ENCODE results near the gene PODNL1.
"Not testable (repeated sequence)": the region's sequence is repeated elsewhere in the genome, so short reads cannot be mapped to it uniquely, and the experiment has no call there.

Gene PODNL1

DNA sequence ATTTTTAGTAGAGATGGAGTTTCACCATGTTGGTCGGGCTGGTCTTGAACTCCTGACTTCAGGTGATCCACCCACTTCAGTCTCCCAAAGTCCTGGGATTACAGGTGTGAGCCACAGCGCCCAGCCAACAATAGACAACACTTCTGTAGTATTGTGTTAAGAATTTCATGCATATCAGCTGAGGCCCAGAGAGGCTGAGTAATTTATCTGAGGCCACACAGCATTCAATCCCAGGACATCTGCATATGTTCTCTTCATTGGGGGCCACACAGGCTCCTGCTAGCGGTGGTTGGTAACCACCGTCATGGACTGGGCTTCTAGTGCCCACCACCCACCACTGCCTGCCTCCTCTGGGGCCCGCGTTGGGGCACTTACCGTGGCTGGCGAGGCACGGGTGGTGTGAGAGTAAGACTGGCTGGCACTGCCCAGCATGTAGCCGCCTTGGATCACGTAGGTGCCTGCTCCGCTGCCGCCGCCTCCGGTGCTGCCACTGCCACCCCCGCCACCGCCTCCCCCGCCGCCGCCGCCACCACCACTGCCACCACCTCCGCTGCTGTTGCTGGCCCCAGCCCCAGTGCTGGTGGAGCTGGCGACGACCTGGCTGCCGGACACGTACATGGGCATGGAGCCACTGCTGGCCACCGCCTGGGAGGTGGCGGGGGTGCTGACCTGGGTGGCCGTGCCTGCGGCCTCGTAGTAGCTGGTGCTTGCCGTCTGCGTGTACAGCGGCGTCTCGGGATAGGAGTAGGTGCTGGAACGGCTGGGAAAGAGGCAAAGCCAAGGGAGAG, 34.3 kb upstream of the PODNL1 start:
- DNase-seq = no peak

DNA sequence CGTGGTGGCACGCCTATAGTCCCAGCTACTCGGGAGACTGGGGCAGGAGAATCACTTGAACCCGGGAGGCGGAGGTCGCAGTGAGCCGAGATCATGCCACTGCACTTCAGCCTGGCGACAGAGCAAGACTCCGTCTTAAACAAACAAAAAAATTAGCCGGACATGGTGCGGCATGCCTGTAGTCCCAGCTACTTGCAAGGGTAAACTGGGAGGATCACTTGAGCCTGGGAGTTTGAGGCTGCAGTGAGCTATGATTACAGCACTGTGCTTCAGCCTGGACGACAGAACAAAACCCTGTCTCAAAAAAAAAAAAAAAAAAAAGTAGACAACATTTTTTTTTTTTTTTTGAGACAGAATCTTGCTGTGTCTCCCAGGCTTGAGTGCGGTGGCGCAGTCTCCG, 33.7 kb upstream of the PODNL1 start:
- DNase-seq = not testable (repeated sequence)

DNA sequence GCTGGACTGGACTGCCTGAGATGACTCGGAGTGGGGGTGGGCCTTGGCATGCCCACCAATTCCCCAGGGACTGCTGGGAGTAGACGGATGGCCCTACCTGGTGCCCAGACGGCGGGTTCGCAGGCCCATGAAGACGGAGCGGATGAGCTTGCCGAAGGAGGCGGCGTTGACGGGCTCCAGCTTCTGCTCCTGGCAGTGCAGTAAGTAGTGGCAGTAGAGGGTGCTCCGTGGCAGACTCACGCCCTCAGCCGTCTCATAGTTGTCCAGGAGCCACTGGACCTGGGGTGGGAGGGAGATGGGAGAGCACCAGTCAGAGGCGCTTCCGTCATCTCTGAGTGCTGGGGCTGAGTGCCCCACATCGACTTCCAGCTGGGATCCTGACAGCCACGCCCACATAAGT, 31.7 kb upstream of the PODNL1 start:
- no peak for DNase-seq

DNA sequence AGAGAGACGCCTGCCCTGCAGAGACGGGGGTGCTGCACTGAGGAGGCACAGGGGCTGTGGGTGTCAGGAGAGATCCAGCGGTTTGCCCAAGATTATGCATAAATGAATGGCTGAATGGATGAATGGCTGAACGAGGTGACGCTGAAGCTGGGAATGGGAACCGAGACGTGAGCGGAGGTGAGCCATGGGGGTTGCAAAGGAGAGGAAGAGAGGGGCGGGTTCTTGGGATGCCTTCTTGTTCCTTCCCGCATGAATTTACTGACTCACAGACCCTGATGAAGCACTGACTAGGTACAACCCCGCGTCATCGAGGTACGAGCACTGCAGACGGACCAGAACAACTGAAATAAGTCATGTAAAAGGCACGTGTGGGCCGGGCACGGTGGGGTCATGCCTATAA, 30.8 kb upstream of the PODNL1 start:
- no peak for DNase-seq

DNA sequence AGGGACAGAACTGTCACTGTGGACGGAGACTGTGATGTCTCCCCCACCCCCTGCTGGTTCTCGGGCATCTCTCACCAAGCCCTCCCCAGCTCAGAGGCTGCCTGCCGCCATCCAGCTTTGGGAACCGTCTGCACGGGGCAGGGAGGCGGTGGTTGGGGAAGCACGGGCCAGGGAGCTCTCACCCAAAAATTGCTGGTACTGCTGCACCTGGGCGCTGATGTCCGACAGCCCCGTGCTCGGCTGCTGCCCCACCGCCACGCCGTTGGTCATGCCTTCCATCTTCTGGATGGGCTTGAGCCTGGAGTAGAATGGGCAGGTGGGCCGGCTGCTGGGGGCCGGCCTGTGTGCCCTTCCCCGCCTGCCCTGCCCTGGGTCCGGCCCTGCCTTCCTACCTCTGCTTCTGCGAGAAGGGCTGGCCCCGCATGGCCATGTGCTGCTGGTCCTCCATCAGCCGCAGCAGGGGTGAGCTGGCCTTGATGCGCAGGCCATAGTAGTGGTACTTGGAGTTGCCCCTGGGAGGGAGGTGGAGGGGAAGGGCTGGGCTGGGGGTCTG, 30.2 kb upstream of the PODNL1 start:
- DNase-seq = no peak

DNA sequence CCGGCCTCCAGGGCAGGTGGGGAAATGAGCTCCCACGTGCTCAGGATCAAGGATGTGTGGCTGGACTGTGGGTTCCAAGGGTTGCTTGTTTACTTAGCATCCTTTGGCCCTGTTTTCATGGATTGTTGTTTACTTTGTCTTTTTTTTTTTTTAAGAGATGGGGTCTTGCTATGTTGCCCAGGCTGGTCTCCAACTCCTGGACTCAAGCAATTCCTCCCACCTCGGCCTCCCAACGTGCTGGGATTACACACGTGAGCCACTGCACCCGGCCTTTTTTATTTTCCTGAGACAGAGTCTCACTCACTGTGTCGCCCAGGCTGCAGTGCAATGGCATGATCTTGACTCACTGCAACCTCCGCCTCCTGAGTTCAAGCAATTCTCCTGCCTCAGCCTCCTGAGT, 29.0 kb upstream of the PODNL1 start:
- not testable (repeated sequence) for DNase-seq

DNA sequence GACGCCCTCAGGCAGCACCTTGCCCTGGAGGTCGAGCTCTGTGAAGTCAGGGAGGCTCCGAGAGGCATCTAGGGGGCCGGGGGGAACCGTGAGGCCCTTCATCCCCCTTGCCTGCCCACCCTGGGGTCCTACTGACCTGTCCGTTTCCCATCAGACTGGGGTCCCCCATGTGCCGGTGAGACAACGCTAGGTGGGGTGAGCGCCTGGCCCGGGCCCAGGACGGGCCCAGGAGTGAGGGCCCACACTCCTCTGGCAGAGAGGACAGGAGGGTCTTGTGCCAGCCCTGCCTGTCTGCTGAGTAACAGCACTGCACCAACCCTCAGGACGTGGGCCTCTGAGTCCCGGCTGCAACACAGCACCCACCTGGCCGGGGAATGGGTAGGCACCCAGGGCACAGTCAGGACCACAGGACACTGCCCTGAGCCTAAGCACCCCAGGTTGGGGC, 28.5 kb upstream of the PODNL1 start:
- no peak for DNase-seq

DNA sequence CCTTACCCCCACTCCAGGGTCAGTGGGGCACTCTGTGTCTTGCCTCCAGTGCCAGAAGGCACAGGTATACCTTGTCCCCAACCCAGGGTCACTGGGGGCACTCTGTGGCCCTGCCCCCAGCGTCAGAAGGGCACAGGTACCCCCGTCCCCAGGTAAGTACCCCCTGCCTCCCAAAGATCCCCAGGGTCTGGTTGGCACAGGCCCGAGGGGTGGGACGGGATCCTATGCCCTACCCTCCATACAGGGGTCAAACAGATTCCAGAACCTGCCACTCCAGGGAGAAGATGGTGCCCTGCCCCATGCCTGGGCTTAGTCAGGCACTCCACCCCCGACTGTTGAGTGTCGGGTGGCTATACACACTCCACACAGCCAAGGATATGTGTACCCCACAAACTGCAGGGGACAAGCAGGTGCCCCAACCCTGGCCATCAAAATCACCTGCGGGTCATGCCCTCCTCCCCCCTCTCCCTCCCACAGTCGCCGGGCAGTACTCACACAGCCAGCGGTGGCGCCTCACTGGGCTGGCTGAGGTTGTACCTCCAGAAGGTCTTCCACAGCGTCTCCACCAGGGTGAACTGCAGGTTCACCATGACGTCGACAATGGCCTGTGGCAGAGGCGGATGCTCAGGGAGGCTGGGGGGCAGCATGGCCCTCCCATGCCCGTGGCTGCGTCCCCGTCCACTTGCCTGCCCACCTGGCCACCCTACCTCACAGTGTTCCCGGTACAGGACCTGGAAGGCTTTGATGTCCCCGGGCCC, 27.9 kb upstream of the PODNL1 start:
- DNase-seq = no peak

DNA sequence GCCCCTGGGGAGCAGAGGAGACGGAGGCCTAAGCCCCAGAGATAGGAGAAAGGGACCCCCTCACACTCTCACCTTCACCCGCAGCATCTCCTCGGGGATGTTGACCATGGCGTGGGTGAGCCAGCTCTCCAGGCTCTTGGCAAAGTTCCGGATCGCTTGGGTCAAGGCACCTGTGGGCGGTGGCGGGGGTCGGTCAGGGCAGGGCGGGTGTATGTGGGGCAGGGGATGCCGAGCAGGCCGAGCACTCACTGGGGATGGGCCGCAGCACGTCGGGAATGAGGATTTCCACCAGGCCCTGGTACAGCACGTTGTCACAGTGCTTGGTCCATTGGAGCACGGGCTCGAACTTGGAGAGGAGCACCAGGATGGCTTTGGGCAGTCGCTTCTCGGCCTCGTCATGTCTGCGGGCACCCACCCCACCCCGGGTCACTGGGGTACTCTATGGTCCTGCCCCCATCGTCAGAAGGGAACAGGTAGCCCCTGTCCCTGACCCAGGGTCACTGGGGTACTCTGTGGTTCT, 27.2 kb upstream of the PODNL1 start:
- DNase-seq = no peak

DNA sequence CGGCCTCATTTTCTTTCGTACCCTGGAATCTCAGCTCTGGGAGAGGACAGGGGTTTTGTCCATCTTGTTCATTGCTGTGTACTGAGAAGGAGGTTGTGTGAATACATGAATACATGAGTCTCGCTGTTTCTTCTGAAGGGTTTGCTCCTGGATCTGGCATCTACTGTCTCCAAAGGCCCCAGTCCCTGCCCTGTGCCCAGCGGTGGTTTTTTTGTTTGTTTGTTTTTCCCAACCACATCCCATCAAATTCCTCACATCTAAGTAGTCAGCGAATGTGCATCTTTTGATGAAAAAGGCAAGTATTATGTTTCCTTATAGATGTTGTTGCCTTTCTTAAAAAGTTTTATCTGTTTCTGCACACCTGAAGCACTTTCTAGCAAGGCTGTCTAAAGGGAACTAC, 26.6 kb upstream of the PODNL1 start:
- DNase-seq = no peak

DNA sequence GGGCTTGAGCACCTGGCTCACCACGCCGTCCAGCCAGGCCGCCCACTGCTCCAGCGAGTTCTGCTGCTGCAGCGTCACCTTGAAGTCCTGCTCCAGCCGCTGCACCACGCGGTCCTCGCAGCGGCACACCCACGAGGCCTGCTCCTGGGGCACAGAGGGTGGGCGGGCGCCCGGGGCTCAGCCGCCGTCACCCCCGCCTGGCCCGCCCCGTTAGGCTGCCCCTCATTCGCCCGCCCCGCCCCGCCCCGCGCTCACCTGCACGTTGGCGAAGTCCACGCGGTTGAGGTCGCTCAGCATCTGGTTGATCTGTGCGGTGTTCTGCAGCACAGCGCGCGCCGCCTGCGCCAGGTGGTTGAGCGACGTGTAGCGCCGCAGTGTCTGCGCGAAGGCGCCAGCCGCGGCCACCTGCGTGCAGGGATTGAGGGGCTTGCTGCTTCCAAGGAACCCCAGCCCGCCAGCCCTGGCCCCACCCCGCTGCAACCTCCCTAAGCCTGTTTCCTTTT, 25.4 kb upstream of the PODNL1 start:
- DNase-seq = no peak

DNA sequence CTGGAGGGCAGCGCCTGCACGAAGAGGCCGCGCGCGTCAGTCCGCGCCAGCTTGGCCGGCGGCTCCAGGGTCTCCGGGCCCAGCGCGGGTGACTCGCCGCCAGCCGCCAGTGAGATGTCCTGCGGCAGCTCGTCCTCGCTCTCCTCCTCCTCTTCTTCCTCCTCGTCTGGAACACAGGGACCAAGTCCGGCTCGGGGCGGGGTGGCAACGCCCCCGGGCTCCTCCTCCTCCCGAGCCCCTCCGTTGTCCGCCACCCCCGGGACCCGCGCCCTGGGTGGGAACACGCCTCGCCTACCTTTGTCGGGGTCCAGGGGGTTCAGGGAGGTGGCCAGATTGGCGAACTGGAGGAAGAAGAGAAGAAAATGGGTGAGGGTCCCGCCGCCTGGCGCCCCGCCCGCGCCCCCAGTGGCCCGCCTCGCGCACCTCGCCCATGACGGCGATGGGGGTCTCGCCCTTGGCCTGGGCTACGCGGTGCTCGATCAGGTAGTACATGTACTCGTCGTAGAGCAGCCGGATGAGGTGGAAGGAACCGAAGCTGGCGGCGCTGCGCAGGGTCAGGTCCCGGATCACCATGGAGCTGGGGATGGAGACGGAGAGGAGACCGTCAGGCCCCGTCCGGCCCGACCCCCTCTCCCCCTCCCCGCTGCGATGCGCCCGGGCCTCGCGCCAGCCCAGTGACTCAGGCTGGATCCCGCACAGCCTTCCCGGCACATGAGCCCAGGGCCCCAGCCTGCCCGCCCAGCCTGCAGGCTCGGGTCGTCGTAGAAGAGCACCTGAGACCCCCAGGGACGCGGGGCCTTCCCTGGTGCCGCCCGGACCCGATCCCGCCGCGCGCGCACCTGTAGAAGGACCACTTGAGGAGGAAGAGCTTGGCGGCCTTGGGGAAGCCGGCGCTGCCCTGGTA, 24.7 kb upstream of the PODNL1 start:
- no peak for DNase-seq

DNA sequence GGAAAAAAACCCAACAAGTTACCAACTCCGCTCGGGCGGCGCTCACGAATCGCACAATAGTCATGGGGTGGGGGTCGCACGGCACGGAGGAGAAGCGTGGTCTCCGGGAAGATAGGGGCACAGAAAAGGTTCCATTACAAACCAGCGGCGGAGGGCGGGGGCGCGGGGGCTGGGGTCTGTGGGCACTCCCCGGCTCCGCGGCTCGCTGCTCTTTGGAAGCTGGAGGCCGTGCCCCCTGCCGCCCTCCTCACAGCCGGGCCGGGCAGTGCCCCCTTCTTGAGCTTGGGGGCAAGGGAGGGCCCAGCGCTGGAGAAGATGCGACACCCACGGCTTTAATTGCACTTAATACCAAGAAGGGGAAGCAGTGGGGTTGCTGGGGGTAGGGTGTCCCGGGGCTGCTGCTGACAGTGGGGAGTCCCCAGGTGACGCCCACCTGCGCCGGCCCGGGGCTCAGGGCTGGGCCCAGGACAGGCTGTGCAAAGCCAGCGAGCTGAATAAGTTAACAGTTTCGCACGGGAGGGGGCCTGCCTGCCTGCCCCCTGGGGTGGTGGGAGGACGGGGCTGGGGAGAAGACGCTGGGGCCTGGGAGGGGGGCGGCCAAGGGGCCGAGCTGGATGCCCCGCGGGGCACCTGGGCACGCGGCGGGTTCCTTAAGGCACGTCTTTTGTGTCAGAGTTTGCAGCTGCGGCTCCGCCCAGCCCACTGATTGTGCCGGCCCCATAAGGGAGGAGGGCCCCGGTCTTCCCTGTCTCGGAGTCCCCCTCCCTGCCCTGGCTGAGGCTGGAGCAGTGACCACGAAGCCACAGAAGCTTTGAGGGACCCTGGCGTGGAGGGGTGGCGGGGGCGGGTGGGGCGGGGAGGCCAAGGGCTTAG, 23.8 kb upstream of the PODNL1 start:
- no peak for DNase-seq

DNA sequence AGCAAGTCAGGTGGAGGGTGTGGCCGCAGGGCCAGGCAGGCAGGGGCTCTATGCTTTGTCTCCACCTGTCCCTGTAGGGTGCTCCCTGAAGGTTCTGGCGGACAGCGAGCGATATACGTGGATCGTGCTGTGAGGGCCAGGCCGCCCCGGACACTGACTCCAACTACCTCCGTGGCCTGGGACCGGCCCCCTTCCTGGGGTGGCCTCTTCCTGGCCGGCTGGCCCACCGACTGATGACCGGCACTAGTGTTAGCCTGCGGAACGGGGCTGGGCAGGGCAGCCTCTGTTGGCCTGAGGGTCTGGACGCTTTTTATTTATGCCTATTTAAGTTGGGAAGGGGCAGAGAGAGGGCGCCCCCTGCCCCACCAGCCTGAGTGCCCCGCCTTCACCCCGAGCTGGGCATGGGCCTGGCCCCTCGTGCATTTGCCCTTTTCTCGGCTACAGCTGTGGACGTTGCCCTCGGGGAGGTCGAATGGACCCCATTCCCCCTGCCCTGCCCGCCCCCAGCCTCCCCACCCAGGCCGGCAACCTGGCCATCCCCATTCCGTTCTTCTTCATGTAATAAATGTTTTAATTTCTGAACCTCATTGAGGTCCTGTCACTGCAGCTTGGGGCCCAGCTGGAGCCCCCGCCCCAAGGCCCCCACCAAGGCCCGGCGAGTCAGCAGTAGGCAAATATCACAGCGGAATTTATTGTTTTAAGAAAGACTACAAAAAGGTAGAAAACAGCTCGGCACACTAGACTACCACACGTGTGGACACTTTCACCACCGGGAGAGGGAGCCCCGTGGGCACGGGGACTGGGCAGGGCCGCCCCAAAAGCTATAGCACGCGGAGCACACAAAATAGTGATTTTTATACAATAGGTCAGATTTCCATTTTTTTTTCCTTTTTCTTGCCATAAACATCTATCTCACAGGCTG, 22.9 kb upstream of the PODNL1 start:
- DNase-seq = no peak

DNA sequence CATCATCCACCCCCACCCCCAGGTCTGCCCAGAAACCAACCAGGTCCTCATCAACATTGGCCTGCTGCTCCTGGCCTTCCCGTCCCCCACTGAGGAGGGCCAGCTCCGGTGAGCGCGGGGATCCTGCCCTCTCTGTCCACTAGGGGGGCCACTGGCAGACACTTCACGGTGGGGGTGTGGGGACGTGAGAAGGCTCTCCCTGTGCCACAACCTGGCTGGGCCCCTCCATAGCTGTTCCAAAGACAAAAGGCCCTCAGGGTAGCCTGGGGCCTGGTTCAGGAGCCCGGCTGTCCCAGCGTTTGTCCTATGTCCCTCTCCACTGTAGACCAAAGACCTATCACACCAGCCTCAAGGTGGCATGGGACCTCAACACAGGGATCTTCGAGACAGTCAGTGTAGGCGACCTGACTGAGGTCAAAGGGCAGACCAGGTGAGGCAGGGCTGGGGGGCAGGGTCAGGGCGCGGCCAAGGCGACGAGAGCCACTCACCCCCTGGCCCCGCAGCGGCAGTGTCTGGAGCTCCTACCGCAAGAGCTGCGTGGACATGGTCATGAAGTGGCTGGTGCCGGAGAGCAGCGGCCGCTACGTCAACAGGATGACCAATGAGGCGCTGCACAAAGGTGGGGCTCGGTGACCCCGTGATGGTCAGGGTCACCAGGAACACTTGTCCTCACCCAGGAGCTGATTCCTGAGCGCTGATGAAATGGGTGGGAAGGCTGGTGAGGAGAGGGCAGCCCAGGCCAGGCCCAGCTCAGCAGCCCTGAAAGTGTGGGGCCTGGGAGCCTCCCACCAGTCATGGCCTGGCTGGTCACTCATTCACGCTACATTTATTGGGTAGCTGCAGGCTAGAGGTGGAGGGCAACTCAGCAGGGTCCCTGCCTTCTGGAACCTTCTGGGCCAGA, 22.0 kb upstream of the PODNL1 start:
- no peak for DNase-seq

DNA sequence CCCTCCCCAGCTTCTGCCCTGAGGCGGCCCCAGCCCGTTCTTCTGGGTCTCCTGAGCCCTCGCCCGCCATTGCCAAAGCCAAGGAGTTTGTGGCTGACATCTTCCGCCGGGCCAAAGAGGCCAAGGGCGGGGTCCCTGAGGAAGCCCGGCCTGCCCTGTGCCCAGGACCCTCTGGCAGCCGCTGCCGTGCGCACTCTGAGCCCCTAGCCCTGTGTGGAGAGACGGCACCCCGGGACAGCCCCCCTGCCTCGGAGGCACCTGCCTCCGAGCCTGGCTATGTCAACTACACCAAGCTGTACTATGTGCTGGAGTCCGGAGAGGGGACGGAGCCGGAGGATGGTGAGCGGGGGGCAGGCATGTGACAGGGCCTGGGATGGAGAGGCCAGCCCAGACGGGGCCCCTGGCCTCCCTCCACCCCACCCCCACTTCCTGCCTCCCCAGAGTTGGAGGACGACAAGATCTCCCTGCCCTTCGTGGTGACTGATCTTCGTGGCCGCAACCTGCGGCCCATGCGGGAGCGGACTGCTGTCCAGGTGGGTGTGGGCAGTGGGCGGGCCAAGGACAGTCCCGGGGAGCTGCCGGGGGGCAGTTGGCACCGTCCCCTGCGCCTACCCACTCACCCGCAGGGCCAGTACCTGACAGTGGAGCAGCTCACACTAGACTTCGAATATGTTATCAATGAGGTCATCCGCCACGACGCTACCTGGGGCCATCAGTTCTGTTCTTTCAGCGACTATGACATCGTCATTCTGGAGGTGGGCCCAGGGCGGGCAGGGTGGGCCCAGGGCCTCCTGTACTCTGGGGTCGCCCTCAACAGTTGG, 21.1 kb upstream of the PODNL1 start:
- no peak for DNase-seq

DNA sequence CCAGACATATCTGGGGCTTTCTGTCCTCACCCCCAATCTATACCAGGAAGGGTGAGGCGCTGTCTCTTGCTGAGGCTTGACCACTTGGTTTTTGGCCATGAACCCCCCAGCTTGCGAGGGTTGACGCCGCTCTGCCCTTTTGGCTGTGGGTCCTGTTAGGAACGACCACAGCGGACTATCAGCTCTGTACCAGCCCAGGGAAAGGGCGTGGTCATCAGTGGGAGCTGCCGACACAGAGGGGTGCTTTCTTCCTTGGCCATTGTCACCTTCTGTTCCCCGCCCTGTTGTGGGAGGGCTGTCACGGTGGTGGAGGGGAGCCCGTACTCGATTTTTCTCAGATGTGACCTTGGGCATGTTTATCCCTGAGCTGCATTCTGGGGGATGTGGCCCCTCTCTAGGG, 19.8 kb upstream of the PODNL1 start:
- DNase-seq = no peak

DNA sequence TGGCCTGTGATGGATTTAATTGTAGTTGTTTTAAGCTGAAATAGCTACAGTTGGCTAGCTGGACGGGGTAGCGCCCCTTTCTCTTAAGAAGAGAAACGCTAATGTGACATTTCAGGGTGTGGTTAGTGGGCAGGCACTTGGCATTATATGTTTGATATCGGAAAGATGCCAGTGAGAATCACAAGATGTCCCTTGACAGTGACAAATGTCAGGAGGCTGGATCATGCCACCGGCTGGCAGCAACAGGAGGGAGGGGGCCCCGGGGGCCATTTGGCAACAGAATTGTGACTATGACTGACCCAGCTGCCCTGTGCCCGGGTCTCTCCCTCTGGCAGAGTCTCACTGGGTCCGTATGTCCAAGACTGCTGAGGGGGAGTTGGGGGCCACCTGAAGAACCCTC, 18.8 kb upstream of the PODNL1 start:
- no peak for DNase-seq

All from NCI-H1930 (cell line).